Activated CD4-positive, CD25-positive, alpha-beta regulatory T cell (primary cell): Measurements from ENCODE around the gene USP36.
A peak's percentile ranks its signal among the peaks of the same experiment; 100 is the strongest.
"Not testable (repeated sequence)": the region's sequence is repeated elsewhere in the genome, so short reads cannot be mapped to it uniquely, and the experiment has no call there.

Source experiments
- DNase-seq, 4 experiments: peaks; one replicate each; lab custom pipeline; 2025; lab: John Stamatoyannopoulos, UW

The USP36 gene

DNA sequence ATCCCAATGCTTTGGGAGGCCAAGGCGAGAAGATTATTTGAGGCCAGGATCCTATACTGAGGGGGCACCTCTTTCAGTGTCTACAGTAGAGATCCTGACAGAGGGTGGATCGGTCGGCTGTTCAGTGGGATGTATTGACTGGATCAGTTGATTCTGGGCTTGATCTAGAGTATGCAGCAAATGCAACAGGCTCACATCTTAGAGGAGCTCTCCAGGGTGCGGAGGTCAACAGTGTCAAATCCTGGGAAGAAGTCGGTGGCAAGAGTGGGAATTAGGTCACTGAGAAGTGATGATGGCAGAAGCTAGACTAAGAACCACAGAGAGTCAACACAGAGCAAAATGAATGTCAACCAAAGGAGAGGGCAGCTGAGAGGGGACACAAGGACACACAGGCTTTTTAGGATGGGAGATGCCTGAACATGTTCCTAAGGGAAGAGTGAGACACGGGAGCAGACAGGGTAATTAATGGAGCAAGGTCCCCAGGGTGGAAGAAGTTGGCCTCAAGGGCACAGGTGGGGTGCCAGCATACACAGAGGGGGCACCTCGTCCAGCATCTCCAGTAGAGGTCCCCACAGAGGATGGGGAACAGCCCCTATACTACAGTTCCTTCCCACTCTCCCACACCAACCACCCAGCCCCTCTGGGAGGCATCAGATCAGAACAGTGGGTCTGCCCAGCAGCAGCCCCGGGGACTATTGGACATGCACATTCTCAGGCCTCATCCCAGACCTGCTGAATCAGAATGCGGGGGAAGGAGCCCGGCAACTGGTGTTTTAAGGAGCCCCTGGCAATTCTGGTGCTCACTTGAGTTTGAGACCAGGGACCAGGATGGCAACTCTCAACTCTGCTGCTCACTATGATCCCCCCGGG is 48.5 kb downstream of the USP36 start:
- DNase-seq = no peak

DNA sequence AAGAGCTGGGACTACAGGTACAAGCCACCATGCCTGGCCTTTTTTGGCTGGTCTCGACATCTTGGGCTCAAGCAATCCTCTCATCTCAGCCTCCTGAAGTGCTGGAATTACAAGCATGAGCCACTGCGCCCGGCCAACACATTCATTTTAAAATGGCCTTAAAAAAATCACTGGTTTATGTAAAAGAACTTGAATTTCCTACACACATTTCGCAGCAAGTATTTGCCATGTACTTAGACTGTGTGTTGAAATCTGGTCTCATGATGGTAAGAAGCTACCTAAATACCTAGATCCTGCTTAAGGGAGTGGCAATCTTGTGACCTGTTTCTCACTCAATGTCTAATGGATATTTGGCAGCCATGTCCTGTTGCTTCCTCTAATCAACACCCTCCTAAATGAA is 50.1 kb downstream of the USP36 start:
- no peak for DNase-seq

DNA sequence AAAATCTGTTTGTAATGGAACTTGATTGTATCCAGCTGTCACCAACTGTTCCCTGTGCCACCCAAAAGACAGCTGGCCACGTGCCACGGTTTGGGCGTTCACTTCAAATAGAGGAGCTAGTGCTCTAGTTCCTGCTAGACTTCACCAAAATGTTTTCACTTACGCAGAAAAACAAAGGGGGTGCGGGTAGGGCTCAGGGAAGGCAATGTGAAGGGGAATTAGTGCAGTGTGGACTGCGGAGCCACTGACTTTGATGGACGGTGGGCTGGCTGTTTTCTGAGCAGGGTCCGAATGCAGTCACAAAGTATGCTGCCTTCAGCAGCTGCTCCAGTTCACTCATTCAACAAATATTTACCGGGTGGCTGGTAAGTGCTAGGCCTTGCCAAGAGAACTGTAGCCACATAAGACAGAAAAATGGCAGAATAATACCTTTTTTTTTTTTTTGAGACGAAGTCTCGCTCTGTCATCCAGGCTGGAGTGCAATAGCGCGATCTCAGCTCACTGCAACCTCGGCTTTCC is 50.9 kb downstream of the USP36 start:
- DNase-seq = no peak

DNA sequence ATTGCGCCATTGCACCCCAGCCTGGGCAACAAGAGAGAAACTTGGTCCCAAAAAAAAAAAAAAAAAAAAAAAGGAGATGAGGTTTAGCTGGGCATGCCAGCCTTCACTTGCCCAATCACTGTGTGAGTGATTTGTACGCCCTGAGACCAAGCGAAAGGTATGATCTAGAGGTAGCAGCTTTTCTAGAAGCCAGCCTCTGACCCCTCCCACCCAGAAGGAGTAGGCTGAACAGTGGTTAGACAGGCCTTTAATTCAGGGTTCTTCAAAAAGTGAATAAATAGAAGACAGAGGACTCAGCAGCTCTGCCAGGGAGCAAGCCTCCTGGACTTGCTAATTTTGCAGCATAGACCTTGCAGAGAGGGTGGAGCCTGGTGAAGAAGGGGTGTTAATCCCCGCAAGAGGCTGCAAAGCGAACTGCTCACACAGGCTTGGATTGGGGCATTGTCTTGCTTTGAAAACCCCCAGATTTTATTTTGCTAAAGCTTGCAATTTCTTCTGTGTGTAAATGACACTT is 51.4 kb downstream of the USP36 start:
- no peak for DNase-seq

DNA sequence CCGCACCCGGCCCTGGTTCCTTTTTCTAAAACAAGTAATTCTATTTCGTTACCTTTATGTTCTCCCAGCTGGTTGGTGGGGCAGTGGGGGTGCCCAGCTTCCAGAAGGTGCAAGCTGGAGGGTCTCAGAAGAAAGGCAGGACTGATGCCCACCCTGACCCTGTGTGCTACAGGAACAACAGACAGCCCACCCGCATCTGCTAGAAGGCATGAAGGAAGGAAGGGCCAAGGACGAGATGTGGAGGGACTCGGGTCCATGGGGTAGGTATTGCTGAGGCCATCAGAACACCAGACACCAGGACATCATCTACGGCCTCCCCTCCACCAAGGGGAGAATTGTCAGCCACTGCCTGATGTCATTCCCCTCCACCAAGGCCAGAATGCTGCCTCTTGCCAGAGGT is 52.2 kb downstream of the USP36 start:
- no peak for DNase-seq

DNA sequence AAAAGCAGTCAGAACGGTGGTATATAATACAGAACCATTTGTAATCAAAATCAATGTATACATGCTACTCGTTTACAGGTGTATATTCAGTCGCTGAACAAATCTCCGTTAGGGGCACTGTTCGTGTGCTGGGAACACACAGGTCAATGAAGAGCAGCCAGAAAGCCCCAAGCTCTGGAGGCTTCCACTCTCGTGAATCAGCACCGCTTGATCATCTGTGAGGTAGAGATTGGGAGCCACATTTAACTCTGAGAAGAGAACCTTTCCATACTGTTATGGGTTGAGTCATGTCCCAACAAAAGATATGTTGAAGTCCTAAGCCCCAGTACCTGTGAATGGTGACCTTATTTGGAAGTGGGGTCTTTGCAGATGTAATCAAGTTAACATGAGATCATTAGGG is 53.2 kb downstream of the USP36 start:
- DNase-seq = no peak

DNA sequence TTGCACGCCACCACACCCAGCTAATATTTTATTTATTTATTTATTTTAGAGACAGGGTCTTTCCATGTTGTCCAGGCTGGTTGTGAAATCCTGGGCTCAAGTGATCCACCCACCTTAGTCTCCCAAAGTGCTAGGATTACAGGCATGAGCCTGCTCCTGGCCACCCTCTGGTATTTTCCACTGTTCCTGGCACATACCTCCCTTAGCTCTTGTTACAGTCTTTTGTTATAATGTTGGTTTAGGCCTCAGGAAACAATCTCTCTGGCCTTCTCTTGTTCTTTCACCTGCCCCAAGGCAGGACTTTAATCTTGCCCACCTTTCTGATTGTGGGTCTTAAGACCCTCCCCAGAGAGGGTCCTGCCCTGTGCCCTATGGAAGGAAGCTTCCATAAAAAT is 55.0 kb downstream of the USP36 start:
- DNase-seq = no peak

DNA sequence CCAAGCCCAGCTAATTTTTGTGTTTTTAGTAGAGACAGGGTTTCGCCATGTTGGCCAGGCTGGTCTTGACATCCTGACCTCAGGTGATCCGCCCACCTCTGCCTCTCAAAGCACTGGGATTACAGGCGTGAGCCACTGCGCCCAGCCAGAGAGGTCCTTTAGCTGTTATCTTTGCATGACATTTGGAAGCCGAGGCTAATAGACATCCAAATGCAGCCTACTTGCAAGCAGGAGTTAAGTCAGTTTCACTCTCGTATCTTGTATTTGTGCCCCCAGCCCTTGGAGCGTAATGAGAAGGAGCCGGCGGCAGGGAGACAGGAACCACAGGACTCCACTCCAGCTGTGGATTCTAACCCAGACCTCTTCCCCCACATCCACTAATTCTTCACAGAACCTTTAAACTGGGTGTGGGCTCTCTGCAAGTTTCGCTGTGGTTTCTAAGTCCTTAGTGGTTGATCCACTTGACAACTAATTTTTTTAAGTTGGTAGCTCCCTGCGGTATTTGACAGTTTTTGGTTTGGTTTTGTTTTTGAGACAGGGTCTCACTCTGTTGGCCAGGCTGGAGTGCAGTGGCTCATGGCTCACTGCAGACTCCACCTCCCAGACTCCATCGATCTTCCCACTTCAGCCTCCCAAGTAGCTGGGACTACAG is 55.5 kb downstream of the USP36 start:
- DNase-seq = no peak

DNA sequence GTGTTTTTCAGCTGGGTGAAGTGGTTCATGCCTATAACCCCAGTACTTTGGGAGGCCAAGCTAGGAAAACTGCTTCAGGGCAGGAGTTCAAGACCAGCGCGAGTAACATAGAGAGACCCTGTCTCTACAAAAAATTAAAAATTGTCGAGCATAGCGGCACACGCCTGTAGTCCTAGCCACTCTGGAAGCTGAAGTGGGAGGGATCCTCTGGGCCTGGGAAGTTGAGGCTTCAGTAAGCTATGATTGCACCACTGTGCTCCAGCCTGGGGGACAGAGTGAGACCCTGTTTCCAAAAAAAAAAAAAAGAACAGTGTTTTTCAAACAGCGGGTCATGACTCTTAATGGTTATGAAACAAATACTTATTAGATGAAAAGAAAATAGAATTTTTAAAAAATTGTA is 56.3 kb downstream of the USP36 start:
- DNase-seq = no peak

DNA sequence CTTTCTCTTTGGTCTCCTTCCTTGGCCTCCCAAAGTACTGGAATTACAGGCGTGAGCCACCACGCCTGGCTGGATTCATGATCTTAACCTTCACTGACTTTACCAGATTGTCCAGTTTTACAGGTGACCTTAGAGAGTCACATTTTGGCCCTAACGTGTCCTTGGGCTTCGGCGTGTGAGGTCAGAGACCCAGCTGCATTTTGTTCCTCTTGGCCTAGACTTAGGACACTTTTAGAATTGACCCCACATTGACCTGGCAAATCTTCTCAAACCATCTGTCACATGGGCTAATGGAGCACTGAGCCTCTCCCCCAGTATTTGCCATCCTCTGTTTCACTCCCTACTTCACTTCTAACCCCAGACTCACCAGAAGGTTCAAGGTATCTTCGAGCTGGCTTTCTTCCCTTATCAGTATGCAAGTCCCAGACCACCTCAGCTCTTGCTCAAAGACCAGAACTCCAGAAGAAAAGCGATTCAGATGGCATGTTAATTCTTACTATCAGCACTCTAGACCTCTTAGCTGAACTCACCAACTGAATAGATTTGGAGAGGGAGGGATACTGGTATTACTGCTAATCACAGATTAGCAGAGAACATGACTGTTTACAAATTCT is 56.8 kb downstream of the USP36 start:
- no peak for DNase-seq

DNA sequence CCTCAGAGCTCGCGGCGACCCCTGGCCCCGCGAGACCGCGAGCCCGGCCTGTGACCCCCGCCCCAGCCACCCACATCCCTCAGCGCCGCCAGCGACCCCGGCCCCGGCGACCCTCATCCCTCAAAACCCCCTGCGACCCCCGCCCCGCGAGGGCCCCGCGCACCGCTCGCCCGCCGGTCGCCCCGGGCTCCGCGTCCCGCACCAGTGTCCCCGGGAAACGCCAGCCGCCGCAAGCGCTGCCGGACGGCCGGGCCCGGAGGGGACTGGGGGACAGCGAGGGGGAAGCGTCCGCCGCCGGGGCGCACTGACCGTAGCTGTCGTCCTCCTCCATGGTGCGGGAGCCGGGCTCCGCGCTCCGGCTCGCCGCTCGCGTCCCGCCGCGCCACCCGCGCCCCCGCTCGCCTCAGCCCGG is 58.7 kb downstream of the USP36 start, which contains the start of gene CYTH1:
Gene CYTH1 (minus strand): TSS at position 381 of the 412 bp plus-strand sequence. CDS start 50 bp downstream, at position 331.
- DNase-seq = no peak

DNA sequence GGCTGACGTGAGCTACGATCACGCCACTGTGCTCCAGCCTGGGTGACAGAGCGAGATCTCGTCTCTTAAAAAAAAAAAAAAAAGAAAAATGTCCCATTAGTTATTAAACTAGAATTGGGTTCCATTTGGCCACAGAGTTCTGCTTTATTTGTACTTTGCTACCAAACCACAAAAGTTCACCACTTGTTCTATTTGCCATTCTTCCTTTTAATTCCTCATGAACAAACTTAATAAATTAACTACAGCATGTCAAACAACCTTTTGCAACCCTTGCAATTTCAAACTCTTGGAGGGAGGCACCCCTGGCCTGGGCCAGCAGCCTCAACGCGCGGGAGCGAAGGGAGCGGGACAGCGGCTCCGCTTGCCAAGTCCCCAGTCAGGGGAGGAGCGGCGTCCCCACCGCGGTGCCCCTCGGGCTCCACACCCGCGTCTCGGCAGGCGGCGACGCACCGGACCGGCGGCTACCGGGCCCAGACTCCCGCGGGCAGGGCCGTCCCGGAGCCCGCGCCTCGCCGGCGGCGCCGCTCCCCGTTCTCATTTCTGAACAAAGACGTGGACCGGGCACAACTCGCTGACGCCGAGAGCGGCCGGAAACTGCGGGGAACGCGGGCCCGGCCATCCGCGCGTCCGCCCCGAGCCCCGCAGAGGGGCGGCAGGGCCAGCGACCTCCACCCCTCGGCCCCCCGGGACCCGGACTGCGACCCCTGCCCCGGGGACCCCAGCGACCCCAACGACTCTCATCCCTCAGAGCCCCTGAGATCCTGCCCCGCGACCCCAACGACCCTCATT is 59.3 kb downstream of the USP36 start:
- DNase-seq = peak in 1 of 4 experiments; percentile 19

DNA sequence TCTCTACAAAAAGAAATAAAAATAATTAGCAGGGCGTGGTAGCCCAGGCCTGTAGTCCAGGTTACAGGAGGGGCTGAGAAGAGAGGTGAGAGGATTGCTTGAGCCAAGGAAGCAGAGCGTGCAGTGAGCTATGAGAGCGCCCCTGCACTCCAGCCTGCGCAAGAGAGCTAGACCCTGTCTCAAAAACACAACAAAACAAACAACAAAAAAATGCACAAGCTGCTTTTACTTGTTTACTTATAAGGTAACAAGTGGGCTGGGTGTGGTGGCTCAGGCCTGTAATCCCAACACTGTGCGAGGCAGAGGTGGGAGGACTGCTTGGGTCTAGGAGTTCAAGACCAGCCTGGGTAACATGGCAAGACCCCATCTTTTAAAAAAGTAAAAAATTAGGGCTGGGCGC is 60.3 kb downstream of the USP36 start:
- DNase-seq = no peak

DNA sequence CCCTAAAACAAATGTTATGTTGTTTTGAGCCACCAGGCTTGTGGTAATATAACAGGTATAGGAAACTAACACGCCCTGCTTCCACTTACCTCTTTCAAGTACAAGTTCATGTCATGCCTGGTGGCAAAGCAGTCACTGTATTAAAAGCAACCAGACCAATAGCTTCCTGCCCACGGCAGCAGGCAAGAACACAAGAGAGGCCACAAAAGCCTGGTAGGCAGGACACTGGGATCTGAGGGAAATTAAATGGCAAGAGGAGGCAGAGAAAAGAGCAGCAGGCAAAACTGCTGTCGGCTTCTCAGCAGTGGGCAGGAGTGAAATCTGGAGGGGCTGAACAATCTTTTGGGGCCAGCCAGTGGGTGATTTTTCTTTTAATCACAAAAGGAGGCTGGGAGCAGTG is 60.8 kb downstream of the USP36 start:
- peak in 2 of 4 experiments; percentile 17 to 40 for DNase-seq

DNA sequence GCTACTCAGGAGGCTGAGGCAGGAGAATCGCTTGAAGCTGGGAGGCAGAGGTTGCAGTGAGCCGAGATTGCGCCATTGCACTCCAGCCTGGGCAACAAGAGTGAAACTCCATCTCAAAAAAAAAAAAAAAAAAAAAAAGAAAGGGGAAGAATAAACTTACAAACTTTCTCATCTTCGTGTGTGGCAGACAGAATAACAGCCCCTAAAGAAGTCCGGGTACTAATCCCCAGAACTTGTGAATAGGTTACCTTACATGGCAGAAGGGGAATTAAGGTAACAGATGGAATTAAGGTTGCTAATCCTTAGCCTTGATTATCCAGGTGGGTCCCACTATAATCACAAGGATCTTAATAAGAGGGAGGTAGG is 61.3 kb downstream of the USP36 start:
- not testable (repeated sequence) for DNase-seq

DNA sequence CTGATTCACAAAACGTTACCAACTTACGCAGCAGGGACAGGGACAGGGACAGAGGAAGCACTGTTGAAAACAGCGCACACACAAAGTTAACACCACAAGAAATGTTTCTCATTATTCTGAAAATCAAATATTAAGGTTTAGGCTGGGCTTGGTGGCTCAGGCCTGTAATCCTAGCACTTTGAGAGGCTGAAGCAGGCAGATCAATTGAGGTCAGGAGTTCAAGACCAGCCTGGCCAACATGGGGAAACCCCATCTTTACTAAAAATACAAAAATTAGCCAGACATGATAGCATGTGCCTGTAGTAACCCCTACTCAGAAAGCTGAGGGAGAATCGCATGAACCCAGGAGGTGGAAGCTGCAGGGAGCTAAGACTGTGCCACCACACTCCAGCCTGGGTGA is 62.7 kb downstream of the USP36 start:
- DNase-seq = no peak

DNA sequence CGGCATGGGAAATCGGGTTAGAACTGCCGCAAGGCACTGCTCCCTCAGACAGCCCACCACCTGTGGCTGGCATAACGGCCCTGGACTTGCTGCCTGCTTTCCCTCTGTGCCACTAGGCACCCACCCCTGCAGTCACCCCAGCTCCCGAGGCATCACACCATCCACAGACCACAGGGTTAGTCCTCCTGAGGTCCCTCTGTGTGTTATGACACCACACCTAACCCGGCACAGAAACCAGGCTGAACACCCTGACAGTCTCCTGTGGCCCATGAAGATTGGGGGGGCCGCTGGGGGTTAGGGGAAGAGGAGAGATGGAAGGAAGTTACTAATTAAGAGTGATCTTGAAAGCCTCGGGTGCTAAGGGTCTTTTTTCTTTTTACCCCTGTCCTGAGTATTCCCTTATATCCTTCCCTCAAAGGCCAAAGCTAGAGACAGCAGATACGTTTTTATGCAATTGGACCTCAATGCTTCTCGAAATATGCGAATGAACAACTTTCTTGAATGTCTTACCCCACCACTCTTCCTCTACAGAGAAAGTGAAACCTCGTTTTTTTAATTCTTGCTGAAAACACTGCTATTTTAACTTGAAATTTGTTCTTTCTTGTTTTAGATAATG is 65.5 kb downstream of the USP36 start:
- DNase-seq = peak in 3 of 4 experiments; percentile 25 to 33 (median 27)

DNA sequence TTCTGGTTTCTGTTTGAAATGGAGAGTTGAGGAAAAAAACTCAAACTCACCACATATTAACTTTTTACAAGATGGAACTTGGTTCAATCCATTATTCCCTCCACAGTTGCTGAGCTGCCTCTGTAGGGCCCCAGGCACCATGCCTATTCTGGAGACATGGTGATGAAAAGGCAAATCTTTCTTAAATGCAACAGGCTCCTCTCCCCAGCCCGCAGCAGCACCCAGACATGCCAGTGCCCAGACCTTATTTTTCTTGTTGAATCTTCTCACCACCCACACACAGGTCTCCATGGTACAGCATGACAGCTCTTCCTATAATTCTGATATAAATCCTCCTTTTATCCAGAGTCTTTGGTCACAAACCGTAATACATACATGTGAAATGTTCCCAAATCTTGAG is 66.2 kb downstream of the USP36 start:
- no peak for DNase-seq

DNA sequence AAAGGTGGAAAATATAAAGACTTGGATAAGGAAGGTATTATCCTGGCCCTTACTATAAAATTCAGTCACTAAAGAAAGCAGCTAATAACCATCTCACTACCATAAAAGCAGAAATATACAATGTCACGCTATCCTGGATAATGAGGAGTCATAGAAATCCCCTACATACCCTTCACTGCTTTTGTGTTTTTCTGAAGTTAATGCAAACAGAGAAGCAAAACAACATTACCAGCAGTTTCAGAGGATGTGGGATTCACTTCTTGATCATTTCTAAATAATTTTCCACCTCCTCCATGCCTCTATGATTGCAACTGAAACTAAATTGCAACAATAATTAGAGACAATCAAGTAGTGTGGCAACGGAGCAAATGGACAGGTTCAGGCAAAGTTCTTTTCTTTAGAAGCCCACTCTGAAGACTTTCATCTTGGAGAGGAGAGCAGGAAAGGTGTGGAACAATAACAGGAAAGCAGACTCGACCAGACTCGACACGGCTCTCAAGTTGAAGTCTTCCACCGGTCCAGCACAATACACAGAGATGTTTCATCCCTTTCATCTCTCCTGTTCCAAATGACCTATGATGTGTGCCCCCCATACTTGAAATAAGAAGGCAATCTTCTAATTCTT is 68.7 kb downstream of the USP36 start:
- DNase-seq = no peak

DNA sequence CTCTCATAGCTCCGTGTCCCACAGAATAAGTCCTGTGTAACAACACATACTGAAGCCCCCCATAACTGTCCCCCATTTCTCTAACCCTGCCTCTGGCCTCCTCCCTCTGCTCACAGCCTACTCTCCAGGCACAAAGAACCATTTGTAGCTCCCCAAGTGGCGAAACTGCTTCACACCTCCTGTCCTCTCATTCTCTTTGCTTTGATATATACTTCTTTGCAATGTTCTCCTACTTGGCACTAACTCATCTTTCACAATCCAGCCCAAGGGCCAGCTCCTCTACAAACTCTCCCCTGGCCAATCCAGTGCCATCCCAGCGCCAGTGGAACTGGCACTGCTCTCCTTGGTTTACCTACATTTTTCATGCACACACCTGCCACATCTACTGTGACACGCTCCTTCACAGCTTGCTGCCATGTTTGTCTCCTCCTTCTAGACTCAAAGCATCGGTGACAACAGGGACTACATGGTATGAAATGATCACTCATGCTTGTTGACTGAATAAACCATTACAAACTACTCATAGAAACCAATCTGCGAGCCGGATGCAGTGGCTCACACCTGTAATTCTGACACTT is 71.3 kb downstream of the USP36 start:
- no peak for DNase-seq
